Activated CD8-positive, alpha-beta memory T cell treated with anti-CD3 and anti-CD28 coated beads, Interleukin-2, amount 50 U/mL, for 24 hours (primary cell): ENCODE data around the gene SLC22A4.

ENCODE experiments used
- DNase-seq: peaks from one replicate; pipeline ENCODE4 v3.0.0-alpha.2; 2020; ENCODE audit errors: extremely low read depth

Gene SLC22A4

DNA sequence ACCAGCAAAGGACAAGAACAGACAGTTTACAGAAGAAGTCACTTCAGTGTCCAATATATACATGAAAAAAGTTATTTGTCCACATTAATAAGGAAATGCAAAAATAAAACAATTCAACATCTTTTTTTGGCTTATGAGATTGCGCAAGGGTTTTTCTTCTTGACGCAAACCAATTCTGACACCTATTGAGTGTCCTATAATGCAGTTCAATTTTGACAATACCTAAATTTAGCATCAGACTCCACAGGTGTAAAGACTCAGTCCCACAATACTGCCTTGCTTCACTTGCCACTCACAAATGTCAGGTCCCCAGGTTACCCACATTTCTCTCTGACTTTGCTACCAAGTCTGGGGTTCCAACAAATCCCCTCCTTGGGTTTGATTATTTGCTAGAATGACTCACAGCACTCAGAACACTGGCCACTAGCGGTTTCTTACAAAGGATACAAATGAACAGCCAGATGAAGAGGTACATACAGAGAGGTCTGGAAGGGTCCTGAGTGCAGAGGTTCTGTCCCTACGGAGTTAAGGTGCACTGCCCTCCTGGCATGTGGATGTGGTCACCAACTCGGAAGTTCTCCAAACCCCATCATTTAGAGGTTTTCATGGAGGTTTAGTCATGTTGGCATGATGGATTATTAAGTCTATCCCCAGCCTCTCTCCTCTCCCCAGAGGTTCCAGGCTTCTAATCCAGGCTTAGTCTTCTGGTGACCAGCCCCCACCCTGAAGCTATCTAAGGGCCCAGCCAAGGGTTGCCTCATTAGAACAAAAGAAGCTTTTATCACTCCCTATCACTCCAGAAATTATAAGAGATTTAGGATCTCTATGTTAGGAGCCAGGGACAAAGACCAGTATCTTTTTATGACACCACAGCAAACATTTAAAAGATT, 48.3 kb downstream of the SLC22A4 start:
- DNase-seq = no peak

DNA sequence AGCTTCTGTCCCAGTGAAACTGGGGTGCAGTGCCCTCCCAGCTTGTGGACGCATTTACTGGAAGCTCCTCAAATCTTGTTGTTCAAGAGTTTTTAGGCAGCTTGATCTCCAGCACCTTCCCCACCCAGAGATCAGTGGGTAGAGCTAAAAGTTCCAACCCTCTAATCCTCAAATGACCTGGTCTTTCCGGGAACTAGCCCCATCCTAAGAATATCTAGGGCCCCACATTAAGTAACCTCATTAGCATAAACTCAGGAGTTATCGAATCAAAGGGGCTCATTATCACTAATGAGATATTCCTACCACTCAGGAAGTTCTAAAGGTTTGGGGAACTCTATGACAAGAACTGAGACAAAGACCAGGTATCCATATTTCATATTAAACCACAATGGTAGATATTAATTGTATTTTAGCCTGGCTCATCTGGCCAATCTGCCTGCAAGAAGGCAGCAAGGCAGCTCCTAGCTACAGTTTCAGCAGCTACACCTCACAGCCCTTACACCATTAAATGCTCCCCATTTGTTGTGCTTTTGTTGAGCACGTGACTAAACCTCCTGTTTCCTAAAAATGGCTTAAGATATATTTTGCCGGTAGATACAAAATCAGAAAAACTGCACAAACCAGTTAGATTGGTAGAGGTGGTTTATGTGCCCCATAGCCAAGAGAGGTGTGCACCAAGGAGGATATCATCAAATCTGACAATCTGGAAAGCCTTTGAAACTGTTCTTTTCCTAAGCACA, 50.8 kb downstream of the SLC22A4 start:
- DNase-seq = no peak

DNA sequence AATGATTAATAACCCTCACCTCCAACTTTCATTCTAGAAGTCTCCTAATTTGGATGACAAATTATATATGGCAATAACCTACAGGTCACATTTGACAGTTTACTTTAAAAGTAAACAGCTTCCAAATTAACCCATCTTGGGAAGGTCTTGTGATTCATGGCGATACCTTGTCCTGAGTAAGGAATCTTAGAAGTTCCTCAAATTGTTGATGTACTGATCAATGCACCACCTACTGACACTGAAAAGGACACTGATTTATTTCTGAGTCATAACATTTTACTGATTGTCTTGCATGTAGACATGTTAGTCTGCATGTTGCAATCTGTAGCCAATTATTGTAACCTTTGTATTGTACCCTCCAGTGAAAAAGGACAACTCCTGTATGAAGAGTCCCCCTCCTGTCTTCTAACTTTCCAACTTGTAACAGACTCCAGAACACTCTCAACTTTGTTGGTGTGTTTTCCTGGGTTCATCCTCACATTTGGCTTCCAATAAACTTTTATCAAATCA, 59.3 kb downstream of the SLC22A4 start:
- DNase-seq = no peak

GRCh38 chr5:132354381-132355139, 60.4 kb downstream of the SLC22A4 start:
- no peak for DNase-seq

DNA sequence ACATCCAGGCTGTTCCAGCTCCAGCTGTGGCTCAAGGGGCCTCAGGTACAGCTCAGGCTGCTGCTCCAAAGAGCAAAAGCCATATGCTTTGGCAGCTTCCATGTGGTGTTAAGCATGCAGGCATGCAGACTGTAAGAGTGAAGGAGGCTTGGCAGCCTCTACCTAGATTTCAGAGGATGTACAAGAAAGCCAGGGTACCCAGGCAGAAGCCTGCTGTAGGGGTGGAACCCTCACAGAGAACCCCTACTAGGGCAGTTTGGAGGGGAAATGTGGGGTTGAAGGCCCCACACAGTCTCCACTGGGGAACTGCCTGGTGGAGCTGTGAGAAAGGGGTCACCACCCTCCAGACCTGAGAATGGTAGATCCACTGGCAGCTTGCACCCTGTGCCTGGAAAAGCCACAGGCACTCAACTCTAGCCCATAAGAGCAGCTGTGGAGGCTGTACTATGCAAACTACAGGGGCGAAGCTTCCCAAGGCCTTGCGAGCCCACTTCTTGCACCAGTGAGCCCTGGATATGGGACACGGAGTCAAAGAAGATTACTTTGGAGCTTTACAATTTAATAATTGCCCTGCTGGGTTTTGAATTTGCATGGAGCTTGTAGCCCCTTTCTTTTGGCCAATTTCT, 61.1 kb downstream of the SLC22A4 start:
- no peak for DNase-seq

DNA sequence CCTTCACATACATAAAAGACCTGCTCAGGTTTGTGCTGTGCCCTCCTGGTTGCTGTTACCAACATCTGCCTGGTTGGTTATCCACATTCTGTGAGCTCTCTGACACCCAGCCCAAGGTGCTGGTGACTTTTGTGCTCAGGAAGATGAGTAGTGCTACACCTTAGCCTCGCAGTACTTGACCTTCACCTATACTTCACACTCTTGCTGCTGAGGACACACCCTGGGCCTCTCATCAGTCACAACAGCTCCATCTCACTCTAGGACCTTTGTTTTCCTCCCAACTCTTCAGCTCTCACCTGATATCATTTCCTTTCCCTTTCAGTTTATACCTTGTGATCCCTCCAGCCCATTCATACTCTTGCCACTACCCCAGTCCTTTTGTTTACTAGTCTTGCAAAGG, 64.6 kb downstream of the SLC22A4 start:
- DNase-seq = no peak

- no peak for DNase-seq
Measured at GRCh38 chr5:132362086-132362485, 67.9 kb downstream of the SLC22A4 start.

DNA sequence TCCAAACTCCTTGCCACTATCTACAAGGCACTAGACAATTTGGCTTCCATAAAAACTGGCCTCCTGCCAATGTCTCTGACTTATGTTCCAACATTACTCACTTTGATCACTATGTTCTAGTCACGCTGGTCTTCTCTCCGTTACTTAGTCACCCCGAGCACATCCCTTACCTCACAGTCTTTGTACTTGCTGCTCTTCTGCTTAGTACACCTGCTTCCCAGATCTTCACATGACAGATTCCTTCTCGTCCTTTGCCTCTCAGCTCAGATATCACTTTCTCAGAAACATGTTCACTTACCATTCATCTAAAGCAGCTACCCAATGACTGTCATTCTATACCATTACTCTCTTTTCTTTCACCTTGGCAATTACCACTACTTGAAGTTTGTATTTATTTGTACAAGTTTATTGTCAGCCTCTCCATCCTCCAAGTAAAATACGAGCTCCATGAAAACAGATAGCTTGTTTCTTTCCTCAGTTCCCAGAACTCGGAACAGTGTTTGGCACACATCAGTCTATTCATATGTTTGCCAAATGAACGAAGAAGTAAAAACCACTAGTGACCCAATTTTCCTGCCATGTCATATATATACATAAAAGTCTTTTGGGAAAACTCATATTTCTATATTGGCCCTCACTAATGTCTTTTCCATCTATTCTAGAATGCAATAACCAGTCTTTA, 69.4 kb downstream of the SLC22A4 start:
- DNase-seq = no peak

DNA sequence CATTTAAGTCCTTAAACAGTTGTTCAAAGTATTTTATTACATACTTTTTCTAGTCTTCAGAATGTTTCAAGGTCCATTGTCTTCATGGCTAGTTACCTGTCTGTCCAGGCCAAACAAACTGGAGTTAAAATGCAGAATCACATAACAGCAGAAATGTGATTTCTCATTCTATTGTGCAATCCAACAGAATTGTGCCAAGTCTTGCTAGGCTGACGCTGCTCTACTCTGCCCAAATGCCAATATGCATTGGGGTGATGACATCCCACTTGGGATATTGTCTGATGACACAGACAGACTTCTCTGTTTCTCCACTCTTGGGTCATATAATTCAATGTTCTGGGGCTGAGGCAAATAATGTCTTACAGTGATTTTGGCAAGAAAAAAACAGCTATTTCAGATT, 70.1 kb downstream of the SLC22A4 start:
- DNase-seq = no peak

DNA sequence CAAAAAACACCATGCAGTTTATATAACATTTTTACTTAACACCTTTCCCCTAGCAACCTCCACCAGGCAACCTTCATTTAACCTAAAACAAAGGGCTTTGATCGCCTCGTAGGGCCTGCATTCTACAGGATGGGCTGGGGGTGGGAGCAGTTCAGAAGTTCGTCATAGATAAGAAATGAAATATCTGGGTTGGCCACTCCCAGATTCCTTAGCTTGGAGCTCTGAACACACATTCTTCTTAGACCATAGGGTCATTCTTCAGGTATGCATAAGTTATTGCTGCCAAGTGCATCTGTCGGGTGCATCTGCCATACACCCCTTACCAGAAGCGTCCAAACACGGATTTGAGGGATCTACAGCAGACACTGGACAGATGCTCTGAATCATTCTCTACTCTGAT, 71.0 kb downstream of the SLC22A4 start:
- no peak for DNase-seq

DNA sequence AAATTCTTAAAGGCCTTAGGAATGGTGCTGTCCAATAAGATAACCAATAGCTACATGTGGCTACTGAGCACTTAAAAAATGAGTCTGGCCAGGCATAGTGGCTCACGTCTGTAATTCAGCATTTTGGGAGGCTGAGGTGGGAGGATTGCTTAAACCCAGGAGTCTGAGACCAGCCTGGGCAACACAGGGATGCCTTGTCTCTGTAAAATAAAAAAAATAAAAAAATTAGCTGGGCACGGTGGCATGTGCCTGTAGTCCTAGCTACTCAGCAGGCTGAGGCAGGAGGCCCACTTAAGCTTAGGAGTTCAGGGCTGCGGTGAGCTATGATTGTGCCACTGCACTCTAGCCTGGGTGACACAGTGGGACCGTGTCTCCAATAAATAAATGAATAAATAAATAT, 74.0 kb downstream of the SLC22A4 start:
- no peak for DNase-seq

- DNase-seq = no peak
Measured at GRCh38 chr5:132369007-132369473, 74.8 kb downstream of the SLC22A4 start.

GRCh38 chr5:132369474-132370180, 75.4 kb downstream of the SLC22A4 start, which contains the start of gene SLC22A5:
Gene SLC22A5, plus strand, starts transcription at chr5:132369710. Its CDS starts 263 bp downstream, at chr5:132369973.
- DNase-seq = peak; percentile 3

- DNase-seq = no peak
Measured at GRCh38 chr5:132370181-132370970, 76.2 kb downstream of the SLC22A4 start.

- no peak for DNase-seq
Measured at GRCh38 chr5:132370971-132371602, 76.9 kb downstream of the SLC22A4 start.

DNA sequence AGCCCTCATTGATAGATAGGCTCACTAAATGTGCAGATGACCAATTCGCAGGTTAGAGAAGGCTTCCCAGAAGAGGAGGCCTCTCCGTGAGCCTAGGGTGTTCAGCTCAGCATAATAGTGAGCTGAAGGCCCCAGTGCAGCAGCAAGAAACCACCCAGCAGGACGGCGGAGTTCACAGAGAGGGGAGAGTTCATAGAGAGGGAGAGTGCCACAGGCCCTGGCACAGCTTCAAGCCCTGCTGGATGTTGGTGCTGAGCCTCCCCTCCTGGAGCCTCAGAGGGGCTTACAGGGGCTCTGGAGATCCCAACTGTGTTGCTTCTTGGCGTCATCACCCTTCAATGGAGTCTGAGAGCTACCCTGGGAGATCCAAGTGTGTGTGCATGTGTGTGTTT, 77.4 kb downstream of the SLC22A4 start:
- DNase-seq = no peak

- no peak for DNase-seq
Measured at GRCh38 chr5:132372127-132372526, 77.9 kb downstream of the SLC22A4 start.

- DNase-seq = no peak
Measured at GRCh38 chr5:132372542-132372941, 78.3 kb downstream of the SLC22A4 start.

DNA sequence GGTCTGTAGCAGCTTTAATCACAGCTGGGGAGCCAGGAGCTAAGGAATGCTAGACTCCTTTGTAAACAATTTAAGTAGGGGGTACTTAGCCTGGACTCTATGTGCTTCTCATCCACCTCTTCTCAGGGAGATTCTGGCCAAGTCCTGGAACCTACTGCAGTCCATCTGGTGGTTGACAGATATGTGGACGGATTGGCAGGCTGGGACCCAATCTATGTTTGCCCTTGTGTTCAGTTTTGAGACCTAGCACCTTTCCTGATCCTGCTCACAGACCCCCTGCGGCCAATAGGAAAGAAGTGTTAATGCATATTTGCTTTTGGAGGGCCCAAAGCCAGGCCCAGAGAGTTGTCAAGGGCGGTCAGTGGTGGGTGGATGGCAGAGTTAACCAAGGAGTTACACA, 81.8 kb downstream of the SLC22A4 start:
- DNase-seq = no peak
